ENCODE measurements around the gene EIF4EBP2.

The EIF4EBP2 gene

DNA sequence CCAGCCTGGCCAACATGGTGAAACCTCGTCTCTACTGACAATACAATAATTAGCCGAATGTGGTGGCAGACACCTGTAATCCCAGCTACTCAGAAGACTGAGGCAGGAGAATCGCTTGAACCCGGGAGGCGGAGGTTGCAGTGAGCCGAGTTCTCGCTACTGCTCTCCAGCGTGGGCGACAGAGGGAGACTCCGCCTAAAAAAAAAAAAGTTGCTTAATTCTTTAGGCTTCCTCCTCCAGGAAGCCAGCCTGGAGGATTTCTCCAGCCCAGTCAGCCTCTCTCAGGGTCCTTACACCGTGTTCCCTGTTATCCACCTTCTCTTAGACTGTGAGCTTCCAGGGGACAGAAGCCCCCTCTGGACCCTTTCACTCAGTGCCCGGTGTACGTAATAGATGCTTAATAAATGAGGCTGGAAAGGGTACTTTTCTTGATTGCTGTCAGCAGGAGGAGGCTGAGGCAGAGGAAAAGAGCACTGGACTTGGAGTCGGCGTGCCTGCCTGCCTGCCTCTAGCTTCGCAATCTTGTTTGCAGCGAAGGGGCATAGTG lies 53.9 kb downstream of the EIF4EBP2 start:
- peak overlapping the region; percentile 68 for H3K27ac ChIP-seq (ENCODE audit: low read depth, low read length)

DNA sequence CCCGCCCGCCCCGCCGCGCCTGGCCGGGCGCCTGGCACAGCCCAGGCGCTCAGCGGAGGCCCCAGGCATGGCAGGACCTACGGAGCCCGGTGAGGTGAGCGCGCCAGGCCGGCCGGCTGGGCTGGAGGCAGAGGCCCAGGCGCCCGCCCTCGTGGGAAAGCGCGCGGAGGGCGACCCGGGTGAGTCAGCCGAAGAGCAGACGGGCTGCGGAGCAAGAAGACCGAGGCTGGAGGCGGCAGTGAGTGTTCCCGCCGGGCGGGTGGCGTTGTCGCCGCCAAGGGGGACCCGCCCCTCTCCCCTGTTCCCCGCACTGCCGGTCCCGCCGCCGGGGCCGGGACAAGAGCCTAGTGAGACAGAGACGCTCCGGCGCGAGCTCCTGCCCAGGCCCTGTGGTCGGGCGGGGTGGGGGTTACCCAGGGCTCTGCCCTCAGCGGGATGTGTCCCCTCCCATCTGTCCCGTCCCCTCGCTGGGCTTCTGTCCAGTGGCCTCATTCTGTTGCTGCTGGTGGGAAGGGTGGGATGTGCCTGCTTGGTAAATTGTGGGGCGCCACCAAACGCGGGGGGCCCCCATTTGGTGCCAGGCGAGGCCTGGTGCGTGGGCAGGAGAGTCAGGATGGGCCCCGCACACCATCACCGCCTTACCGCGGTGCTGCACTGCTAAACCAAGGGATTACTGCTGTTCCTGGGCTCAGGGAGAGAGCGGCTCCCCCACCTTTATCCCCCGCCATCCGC lies 54.5 kb downstream of the EIF4EBP2 start:
- peak overlapping the region; percentile 68 for H3K27ac ChIP-seq (ENCODE audit: low read depth, low read length)

More for the DNA sequence above, 53.9 kb downstream of the EIF4EBP2 start:
- peaks cover 18% of the 10 kb centered on the region for H3K4me1 ChIP-seq (ENCODE audit: insufficient read depth, low read length)
- no peaks in the 10 kb centered on the region for H3K36me3 ChIP-seq (ENCODE audit: insufficient read depth, low read length)
- H3K9ac ChIP-seq (ENCODE audit: low read length): peak overlapping the region; percentile 27
- no peaks in the 10 kb centered on the region for H3K9me3 ChIP-seq (ENCODE audit: low read length)
- peak overlapping the region in 1 of 2 donors; percentile 55 for H3K4me3 ChIP-seq (ENCODE audit: low read depth in 1 of 2, low read length in 2 of 2)
- H3K27me3 ChIP-seq (ENCODE audit: control insufficient read depth in 1 of 2, insufficient read depth in 2 of 2, low read length in 2 of 2): peaks cover 0 to 6% of the 10 kb centered on the region in 2 donors

DNA sequence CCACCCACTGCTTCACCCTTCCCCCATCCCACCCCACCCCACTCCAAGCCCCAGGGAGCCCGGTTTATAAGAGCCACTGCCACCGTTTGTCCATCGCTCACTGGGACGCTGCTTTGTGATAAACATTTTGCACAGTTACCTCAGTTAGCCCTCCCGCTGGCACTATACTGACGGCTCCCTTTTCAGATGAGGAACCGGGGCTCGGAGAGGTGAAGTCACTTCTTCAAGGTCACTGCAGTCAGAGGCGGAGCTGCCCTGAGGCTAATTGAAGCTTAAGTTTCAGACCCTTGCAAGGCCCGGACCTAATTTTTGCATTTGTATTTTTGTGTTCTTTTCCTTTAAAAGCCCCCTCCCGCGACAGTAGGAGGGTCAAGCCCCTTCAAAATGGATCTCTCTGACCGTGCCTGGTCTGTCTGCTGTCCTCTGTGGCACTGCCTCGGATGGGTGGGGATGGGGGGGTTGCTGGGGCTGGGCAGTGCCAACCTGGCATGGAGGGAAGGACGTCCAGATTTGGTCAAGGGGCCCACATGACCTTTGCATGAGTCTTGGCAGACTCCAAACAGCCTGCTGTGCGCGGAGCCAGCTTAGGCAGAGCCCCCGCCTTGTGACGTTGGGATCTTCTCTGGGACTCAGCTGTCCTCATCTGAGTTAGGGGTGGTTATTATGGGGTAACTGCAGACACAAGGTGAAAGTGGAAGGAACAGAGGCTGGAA lies 55.3 kb downstream of the EIF4EBP2 start:
- Histone ChIP-seq H3K27me3 (ENCODE audit: control insufficient read depth in 1 of 2, insufficient read depth in 2 of 2, low read length in 2 of 2) (peaks cover 0 to 6% of the 10 kb centered on the region in 2 donors), H3K4me3 (ENCODE audit: low read depth in 1 of 2, low read length in 2 of 2) (peak overlapping the region in 1 of 2 donors; percentile 55), H3K9me3 (ENCODE audit: low read length) (no peaks in the 10 kb centered on the region), H3K27ac (ENCODE audit: low read depth, low read length) (peak overlapping the region; percentile 77), H3K4me1 (ENCODE audit: insufficient read depth, low read length) (peaks cover 22% of the 10 kb centered on the region), H3K9ac (ENCODE audit: low read length) (peak overlapping the region; percentile 44), H3K36me3 (ENCODE audit: insufficient read depth, low read length) (no peaks in the 10 kb centered on the region)

More for the DNA sequence above, 54.5 kb downstream of the EIF4EBP2 start:
- no peaks in the 10 kb centered on the region for H3K9me3 ChIP-seq (ENCODE audit: low read length)
- H3K4me3 ChIP-seq (ENCODE audit: low read depth in 1 of 2, low read length in 2 of 2): peak overlapping the region in 1 of 2 donors; percentile 55
- peak overlapping the region; percentile 44 for H3K9ac ChIP-seq (ENCODE audit: low read length)
- peaks cover 0 to 6% of the 10 kb centered on the region in 2 donors for H3K27me3 ChIP-seq (ENCODE audit: control insufficient read depth in 1 of 2, insufficient read depth in 2 of 2, low read length in 2 of 2)
- H3K4me1 ChIP-seq (ENCODE audit: insufficient read depth, low read length): peaks cover 22% of the 10 kb centered on the region
- H3K36me3 ChIP-seq (ENCODE audit: insufficient read depth, low read length): no peaks in the 10 kb centered on the region

DNA sequence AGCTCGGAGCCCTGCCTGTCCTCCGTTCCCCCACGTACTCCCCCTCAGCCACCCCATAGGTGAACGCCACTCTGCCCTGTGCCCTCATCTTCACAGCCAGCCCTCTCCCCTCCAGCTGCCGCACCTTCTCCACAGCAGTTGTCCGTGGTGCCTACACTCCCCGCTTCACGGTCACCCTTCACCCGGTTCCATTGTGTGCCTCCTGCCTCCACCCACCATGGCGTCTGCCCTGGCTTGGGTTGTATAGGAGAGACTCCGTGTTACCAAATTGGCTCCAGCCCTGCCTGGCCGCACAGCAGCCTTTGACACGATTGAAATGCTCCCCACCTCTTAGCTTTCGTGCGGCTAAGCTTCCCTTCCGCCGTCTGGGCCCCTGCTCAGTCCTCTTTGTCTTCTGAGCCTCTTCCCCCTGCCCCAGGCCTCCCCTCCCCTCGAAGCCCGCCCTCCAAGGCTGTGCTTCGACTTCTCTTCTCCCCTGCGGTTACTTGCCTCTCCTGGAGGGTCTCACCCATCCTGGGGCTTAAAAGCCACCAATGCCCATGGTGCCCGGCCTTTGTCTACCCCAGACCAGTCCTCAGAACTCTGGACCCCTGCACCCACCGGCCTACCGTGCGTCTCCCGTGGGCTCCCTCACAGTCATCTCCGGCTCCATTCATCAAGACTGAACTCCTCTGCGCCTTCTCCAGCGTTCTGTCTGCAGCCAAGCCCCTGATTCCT lies 56.0 kb downstream of the EIF4EBP2 start:
- Histone ChIP-seq H3K9me3 (ENCODE audit: low read length) (no peaks in the 10 kb centered on the region), H3K36me3 (ENCODE audit: insufficient read depth, low read length) (no peaks in the 10 kb centered on the region), H3K4me1 (ENCODE audit: insufficient read depth, low read length) (peaks cover 22% of the 10 kb centered on the region), H3K27me3 (ENCODE audit: control insufficient read depth in 1 of 2, insufficient read depth in 2 of 2, low read length in 2 of 2) (peaks cover 0 to 6% of the 10 kb centered on the region in 2 donors), H3K9ac (ENCODE audit: low read length) (peak overlapping the region; percentile 21), H3K27ac (ENCODE audit: low read depth, low read length) (peak overlapping the region; percentile 52), H3K4me3 (ENCODE audit: low read depth in 1 of 2, low read length in 2 of 2) (no peak overlapping the region)

DNA sequence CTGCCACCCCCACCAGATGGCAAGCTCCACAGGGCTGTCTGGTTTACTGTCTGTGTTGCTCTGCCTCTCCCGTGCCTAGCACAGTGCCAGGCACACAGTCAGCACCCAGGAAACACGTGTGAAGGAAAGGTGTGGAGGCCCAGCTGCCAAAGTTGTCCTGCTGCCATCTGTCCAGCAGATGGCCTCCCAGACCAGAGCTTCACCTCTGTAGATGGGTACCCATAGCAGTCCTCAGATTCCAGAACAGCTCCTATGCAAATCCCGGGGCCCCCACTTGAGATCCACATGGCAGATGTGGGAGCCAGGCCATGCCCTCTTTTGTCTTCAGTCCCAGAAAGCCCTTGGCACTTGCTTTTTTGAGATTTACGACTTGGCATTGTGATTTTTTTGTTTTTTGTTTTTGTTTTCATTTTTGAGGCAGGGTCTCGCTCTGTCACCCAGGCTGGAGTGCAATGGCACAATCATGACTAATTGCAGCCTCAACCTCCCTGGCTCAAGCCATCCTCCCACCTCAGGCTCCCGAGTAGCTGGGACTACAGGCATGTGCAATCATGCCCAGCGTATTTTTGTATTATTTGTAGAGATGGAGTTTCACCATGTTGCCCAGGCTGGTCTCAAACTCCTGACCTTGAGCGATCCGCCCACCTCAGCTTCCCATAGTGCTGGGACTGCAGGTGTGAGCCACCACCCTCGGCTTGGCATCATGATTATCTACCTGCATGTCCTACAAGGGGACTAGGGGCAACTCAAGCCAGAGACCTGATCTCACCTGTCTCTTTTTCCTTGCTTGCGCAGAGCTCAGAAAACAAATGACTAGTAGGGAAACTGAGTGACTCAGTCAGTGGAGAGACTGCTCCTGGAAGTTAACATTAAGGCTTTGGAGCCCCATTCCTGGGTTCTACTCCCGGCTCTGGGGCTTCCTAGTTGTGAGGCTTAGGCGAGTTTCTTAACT lies 57.7 kb downstream of the EIF4EBP2 start:
- H3K9ac ChIP-seq (ENCODE audit: low read length): no peak overlapping the region
- peak overlapping the region; percentile 63 for H3K27ac ChIP-seq (ENCODE audit: low read depth, low read length)
- H3K4me3 ChIP-seq (ENCODE audit: low read depth in 1 of 2, low read length in 2 of 2): no peak overlapping the region
- H3K9me3 ChIP-seq (ENCODE audit: low read length): no peaks in the 10 kb centered on the region
- no peaks in the 10 kb centered on the region for H3K36me3 ChIP-seq (ENCODE audit: insufficient read depth, low read length)
- peaks cover 22% of the 10 kb centered on the region for H3K4me1 ChIP-seq (ENCODE audit: insufficient read depth, low read length)
- H3K27me3 ChIP-seq (ENCODE audit: control insufficient read depth in 1 of 2, insufficient read depth in 2 of 2, low read length in 2 of 2): peaks cover 0 to 6% of the 10 kb centered on the region in 2 donors

DNA sequence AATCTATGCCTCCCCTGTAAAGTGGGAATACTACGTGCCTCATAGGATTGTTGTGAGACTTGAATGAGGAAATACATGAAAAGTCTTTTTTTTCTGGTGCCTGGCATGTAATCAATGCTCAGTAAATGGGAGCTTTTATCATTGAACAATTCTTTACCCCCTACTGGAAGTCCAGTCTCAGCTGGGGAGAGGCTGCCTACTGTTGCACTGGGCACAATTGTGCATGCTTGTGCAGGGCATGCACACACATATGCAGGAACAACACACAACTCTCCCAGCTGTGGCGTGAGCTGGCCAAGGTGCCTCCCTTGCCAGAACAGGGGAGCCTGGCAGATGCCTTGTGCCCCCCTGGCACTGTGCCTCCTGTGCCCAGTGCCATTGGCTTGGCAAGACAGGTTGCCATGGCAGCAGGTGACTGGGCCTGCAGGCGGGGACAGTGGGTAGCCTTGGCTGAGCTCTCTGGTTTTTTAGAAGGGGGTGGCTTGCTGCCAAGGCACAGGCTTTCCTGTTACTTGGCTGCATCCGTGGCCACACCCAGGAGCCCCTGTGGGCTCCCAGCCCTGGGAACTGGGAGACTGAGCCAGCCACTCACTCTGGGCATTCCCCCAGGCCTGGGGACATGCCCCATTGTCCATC lies 58.5 kb downstream of the EIF4EBP2 start:
- peak overlapping the region; percentile 63 for H3K27ac ChIP-seq (ENCODE audit: low read depth, low read length)
- H3K9me3 ChIP-seq (ENCODE audit: low read length): no peaks in the 10 kb centered on the region

DNA sequence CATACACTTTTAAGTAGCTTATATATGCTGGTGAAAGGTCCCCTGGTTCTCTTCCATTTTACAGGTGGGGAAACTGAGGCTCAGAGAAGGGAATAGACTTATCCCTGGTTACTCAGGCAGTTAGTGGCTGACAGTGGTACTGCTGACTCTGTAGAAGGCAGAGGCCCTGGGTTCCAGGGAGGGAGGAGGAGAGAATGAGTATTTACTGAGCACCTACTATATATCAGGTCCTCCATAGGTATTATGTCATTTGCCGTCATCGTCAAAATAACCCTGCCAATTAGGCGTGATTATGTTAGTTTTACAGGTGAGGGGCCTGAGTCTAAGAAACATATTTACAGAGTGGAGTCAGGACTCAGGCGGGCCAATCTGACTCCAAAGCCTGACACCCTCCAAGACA lies 61.3 kb downstream of the EIF4EBP2 start:
- Histone ChIP-seq H3K27me3 (ENCODE audit: control insufficient read depth in 1 of 2, insufficient read depth in 2 of 2, low read length in 2 of 2) (no peaks in the 10 kb centered on the region), H3K4me3 (ENCODE audit: low read depth in 1 of 2, low read length in 2 of 2) (no peak overlapping the region), H3K9me3 (ENCODE audit: low read length) (no peaks in the 10 kb centered on the region), H3K27ac (ENCODE audit: low read depth, low read length) (no peak overlapping the region), H3K36me3 (ENCODE audit: insufficient read depth, low read length) (no peaks in the 10 kb centered on the region), H3K4me1 (ENCODE audit: insufficient read depth, low read length) (peaks cover 19% of the 10 kb centered on the region), H3K9ac (ENCODE audit: low read length) (no peak overlapping the region)

More for the DNA sequence above, 58.5 kb downstream of the EIF4EBP2 start:
- H3K27me3 ChIP-seq (ENCODE audit: control insufficient read depth in 1 of 2, insufficient read depth in 2 of 2, low read length in 2 of 2): peaks cover 0 to 6% of the 10 kb centered on the region in 2 donors
- peaks cover 21% of the 10 kb centered on the region for H3K4me1 ChIP-seq (ENCODE audit: insufficient read depth, low read length)
- no peaks in the 10 kb centered on the region for H3K36me3 ChIP-seq (ENCODE audit: insufficient read depth, low read length)
- no peak overlapping the region for H3K9ac ChIP-seq (ENCODE audit: low read length)
- no peak overlapping the region for H3K4me3 ChIP-seq (ENCODE audit: low read depth in 1 of 2, low read length in 2 of 2)

DNA sequence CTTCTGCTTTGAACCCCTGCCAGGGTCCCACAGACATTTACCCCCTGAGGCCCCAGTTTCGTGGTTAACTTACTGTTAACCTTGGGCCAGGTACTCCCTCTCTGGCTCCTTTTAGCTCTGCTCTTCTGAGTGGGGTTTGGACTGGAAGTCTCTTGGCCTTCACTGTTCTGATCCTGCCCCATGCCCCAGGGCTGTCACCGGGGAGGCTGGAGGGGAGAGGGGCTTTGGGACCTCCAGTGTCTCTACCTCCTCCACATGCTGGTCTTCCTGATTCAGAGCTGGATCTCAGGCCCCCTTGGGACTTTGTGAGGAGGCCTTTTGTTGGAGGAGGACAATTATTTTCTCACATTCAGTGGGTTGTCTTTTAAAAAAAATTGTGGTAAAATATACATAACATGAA lies 61.9 kb downstream of the EIF4EBP2 start:
- H3K27me3 ChIP-seq (ENCODE audit: control insufficient read depth in 1 of 2, insufficient read depth in 2 of 2, low read length in 2 of 2): no peaks in the 10 kb centered on the region
- no peaks in the 10 kb centered on the region for H3K36me3 ChIP-seq (ENCODE audit: insufficient read depth, low read length)
- H3K9ac ChIP-seq (ENCODE audit: low read length): no peak overlapping the region
- peaks cover 19% of the 10 kb centered on the region for H3K4me1 ChIP-seq (ENCODE audit: insufficient read depth, low read length)
- no peak overlapping the region for H3K27ac ChIP-seq (ENCODE audit: low read depth, low read length)
- H3K4me3 ChIP-seq (ENCODE audit: low read depth in 1 of 2, low read length in 2 of 2): no peak overlapping the region
- H3K9me3 ChIP-seq (ENCODE audit: low read length): no peaks in the 10 kb centered on the region

DNA sequence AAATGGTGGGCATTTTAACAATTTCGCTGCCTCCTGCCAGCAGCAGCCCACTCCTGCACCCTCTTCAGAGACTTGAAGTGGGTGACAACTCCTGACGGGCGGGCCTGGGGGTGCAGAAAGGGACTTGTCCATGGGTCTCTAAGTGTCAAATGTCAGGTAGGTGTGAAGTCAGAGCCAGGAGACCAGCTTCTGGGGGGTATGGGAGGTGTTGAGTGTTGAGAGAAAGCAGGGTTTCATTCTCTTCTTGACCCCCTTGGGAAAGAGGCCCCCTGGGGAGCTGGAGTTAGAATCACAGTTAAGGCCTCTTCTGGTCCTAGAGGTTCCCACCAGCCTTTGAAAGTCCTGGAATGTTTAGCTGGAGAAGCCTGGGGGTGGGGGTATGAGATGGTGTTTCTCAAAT lies 63.0 kb downstream of the EIF4EBP2 start:
- Histone ChIP-seq H3K9me3 (ENCODE audit: low read length) (no peaks in the 10 kb centered on the region), H3K27me3 (ENCODE audit: control insufficient read depth in 1 of 2, insufficient read depth in 2 of 2, low read length in 2 of 2) (no peaks in the 10 kb centered on the region), H3K9ac (ENCODE audit: low read length) (no peak overlapping the region), H3K36me3 (ENCODE audit: insufficient read depth, low read length) (no peaks in the 10 kb centered on the region), H3K27ac (ENCODE audit: low read depth, low read length) (no peak overlapping the region), H3K4me1 (ENCODE audit: insufficient read depth, low read length) (peaks cover 15% of the 10 kb centered on the region), H3K4me3 (ENCODE audit: low read depth in 1 of 2, low read length in 2 of 2) (no peak overlapping the region)

DNA sequence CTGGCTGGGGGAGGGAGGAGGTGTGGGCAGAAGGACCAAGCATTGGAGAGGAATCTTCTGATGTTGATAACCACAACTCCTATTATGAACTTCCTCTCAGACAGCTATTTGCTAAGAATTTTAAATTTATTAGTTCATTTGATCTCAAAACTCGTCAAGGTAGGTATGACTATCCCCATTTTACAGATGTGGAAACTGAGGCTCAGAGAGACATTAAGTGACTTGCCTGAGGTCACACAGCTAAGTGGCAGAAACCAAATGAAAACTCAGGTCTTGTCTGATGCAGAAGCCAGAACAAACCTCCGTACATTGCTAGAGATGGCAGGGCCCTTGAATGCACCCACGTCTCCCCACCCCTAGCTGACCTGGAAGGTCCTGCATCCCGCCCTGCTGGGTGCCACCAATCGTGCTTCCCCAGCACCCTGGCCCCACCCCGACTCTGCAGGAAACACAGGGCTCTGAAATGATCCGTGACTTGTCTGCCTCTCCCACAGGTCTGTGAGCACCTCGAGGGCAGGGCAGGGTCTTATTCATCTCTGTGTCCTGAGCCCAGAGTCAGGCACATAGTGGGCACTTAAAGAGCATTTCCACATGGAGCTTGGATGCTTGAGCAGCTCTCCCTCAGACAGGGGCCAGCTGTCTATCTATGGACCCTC lies 69.0 kb downstream of the EIF4EBP2 start:
- H3K4me3 ChIP-seq (ENCODE audit: low read depth in 1 of 2, low read length in 2 of 2): no peak overlapping the region
- peaks cover 10% of the 10 kb centered on the region for H3K4me1 ChIP-seq (ENCODE audit: insufficient read depth, low read length)
- no peaks in the 10 kb centered on the region for H3K36me3 ChIP-seq (ENCODE audit: insufficient read depth, low read length)
- no peak overlapping the region for H3K27ac ChIP-seq (ENCODE audit: low read depth, low read length)
- no peak overlapping the region for H3K9ac ChIP-seq (ENCODE audit: low read length)
- no peaks in the 10 kb centered on the region for H3K9me3 ChIP-seq (ENCODE audit: low read length)
- no peaks in the 10 kb centered on the region for H3K27me3 ChIP-seq (ENCODE audit: control insufficient read depth in 1 of 2, insufficient read depth in 2 of 2, low read length in 2 of 2)

Data from muscle layer of colon (tissue), 2 donors.